Tibial nerve (tissue), 4 donors: ENCODE measurements around the gene SUGCT. TPM values are rescaled to one million over a fixed set of nuclear protein-coding genes. Genes with fewer than 3 reads are reported as not detected.

Experiments
- DNase-seq, 2 donors: peaks; one replicate each; pipeline ENCODE4 v3.0.0-alpha.2; 2019; ENCODE audit warnings: low spot score in 2 of 2
- H3K27ac ChIP-seq, 4 donors: fragments of 200-600 bp; sonication (generic) in 3 of 4; one replicate each; pipeline ENCODE4 v1.5.1; 2017 to 2019; ENCODE audit warnings: mild to moderate bottlenecking in 1 of 4
- H3K27me3 ChIP-seq, 2 donors: fragments of 200-600 bp; sonication (generic) in 1 of 2; one replicate each; pipeline versions ENCODE4 v1.5.1 to v1.6.0; 2017 to 2019
- H3K36me3 ChIP-seq, 3 donors: fragments of 200-600 bp; sonication (generic); one replicate each; pipeline ENCODE4 v1.5.1; 2018 to 2019
- H3K4me1 ChIP-seq, 4 donors: fragments of 200-600 bp; sonication (generic) in 3 of 4; one replicate each; pipeline ENCODE4 v1.5.1; 2017 to 2019
- H3K4me3 ChIP-seq, 4 donors: fragments of 200-600 bp; sonication (generic) in 3 of 4; one replicate each; pipeline ENCODE4 v1.5.1; 2017 to 2019; ENCODE audit warnings: mild to moderate bottlenecking in 1 of 4, moderate library complexity in 1 of 4
- H3K9me3 ChIP-seq, 4 donors: fragments of 200-600 bp; sonication (generic) in 3 of 4; one replicate each; pipeline ENCODE4 v1.5.1; 2017 to 2019
- EP300 ChIP-seq, 2 donors: sonication (generic); formaldehyde crosslinking; IDR thresholded peaks; one replicate each; pipeline ENCODE4 v1.6.1; 2017; ENCODE audit warnings: antibody characterized with exemption in 2 of 2, mild to moderate bottlenecking in 1 of 2
- POLR2A ChIP-seq, 2 donors: fragments of 450-650 bp; IDR thresholded peaks; one replicate each; pipeline ENCODE4 v1.6.1; 2017; ENCODE audit warnings: antibody characterized with exemption in 2 of 2, mild to moderate bottlenecking in 2 of 2, moderate library complexity in 2 of 2
- WGBS, 2 donors: methylation state at CpG; one replicate each; pipeline ENCODE4 v1.1.5; 2018; 5-methylcytosine and 5-hydroxymethylcytosine counted together
- total RNA-seq, 4 donors: library from RNA; depleted of rRNA; stranded (reverse); fragments of >200 nt; gene quantifications; one replicate each; pipeline ENCODE4 v1.1.0, GENCODE V29; 2016
- TF ChIP-seq, protein P1 (sequence below), 5 experiments: fragments of 200-600 bp in 3 of 5; fragments of 450-650 bp in 2 of 5; sonication (generic) in 3 of 5; IDR thresholded peaks; one replicate each; pipeline ENCODE4 v1.5.1; 2016 to 2019; ENCODE audit warnings: antibody characterized with exemption in 5 of 5, mild to moderate bottlenecking in 3 of 5, moderate library complexity in 2 of 5

SUGCT gene
- total RNA-seq, 4 donors from 2014 or later: 2.7 to 20.8 (median 6.2) TPM

DNA sequence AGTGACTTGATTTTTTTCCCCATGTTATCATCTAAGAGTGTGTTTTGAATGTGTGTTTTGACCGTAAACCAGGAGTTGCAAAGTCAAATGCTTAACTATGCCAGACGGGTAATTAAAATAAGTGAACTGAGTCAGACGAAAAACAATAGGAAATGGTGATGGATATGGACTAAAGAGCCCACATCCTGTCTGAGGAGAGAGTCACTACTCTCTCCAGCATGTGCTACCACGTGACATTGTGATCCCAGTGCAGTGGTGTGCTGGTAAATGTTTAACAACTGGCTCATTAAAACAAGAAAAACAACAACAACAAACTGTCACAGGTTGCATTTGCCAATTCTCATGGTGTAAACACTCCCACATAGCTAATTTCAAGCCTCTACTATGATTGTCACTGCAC lies 164.3 kb downstream of the SUGCT start:
- no peak for TF ChIP-seq EP300 (IDR thresholded peaks at IDR 0.05)
- TF ChIP-seq POLR2A (IDR thresholded peaks at IDR 0.05): no peak
- TF ChIP-seq, protein P1, sequence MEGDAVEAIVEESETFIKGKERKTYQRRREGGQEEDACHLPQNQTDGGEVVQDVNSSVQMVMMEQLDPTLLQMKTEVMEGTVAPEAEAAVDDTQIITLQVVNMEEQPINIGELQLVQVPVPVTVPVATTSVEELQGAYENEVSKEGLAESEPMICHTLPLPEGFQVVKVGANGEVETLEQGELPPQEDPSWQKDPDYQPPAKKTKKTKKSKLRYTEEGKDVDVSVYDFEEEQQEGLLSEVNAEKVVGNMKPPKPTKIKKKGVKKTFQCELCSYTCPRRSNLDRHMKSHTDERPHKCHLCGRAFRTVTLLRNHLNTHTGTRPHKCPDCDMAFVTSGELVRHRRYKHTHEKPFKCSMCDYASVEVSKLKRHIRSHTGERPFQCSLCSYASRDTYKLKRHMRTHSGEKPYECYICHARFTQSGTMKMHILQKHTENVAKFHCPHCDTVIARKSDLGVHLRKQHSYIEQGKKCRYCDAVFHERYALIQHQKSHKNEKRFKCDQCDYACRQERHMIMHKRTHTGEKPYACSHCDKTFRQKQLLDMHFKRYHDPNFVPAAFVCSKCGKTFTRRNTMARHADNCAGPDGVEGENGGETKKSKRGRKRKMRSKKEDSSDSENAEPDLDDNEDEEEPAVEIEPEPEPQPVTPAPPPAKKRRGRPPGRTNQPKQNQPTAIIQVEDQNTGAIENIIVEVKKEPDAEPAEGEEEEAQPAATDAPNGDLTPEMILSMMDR (IDR thresholded peaks at IDR 0.05): no peak
- WGBS, 2 donors: 65 to 70% methylated on average over 4 of the region's 4 CpGs
- Histone ChIP-seq H3K27ac (no peak overlapping the region), H3K4me1 (no peaks in the 10 kb centered on the region), H3K4me3 (no peak overlapping the region), H3K9me3 (no peaks in the 10 kb centered on the region), H3K36me3 (peaks cover 0 to 3% (median 0%) of the 10 kb centered on the region in 3 donors), H3K27me3 (no peaks in the 10 kb centered on the region)
- DNase-seq: no peak

DNA sequence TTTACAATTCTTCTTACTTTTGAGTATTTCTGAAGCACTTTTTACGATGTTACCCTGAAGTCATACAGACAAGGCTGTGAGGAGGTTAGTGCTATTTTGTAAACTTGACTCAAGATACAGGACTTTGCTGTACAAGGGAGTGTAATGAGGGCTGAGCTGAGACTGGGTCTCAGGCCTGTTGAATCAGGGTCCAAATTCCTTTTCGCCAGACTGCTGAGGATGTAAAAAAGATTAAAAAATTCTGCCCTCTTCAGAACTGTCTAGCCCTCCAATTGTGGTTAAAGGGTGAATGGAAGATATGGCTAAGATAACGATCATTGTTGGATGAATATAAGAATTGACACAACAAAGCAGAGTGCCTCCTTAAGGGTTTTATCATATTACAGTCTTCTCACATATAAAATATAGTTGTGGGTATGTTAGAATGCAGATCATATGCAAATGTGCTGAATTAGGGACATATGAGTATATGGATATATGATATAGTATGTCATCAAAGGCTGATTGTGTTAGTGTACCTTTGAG lies 165.4 kb downstream of the SUGCT start:
- no peaks in the 10 kb centered on the region for H3K27me3 ChIP-seq
- TF ChIP-seq, protein P1 (IDR thresholded peaks at IDR 0.05): no peak
- TF ChIP-seq EP300 (IDR thresholded peaks at IDR 0.05) (no peak), POLR2A (IDR thresholded peaks at IDR 0.05) (no peak)
- H3K27ac ChIP-seq: no peak overlapping the region
- H3K4me3 ChIP-seq: no peak overlapping the region
- H3K9me3 ChIP-seq: no peaks in the 10 kb centered on the region
- H3K36me3 ChIP-seq: peaks cover 0 to 3% (median 0%) of the 10 kb centered on the region in 3 donors
- 85 to 90% methylated on average over 3 of the region's 3 CpGs for WGBS, 2 donors
- H3K4me1 ChIP-seq: no peaks in the 10 kb centered on the region
- no peak for DNase-seq

DNA sequence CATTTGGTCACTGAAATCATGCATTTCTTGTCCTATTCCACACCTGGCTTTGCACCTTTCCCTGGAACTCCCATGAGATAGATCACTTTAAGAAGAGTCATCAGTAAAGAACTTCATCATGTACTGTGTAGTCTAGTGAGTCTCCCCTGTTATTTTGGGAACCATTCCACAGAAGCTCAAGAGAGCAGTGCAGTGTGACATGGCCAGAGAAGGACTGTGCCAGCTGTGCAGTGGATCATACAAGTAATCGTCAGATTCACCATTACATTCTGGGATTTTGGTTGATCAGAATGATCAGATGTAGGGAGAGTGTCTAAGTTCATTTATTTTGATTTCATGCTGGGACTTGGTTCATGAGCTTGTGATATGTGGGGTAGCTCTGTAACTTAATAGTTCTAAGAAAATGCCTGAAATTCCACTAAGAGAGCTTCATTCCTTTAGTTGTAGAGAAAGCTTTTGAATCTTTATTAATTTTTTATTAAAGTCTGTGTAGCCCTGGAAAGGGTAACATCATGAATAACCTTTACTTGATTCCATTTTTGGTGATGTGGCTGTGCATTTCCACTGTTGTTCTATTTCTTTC lies 166.8 kb downstream of the SUGCT start:
- Histone ChIP-seq H3K4me3 (no peak overlapping the region), H3K4me1 (no peaks in the 10 kb centered on the region), H3K27me3 (no peaks in the 10 kb centered on the region), H3K27ac (no peak overlapping the region), H3K9me3 (no peaks in the 10 kb centered on the region), H3K36me3 (peaks cover 0 to 3% (median 0%) of the 10 kb centered on the region in 3 donors)
- 60 to 88% methylated on average over 1 of the region's 1 CpG for WGBS, 2 donors
- no peak for DNase-seq
- TF ChIP-seq EP300 (IDR thresholded peaks at IDR 0.05) (no peak), POLR2A (IDR thresholded peaks at IDR 0.05) (no peak)
- TF ChIP-seq, protein P1 (IDR thresholded peaks at IDR 0.05): no peak

- H3K4me1 ChIP-seq: no peaks in the 10 kb centered on the region
- no peak for DNase-seq
- TF ChIP-seq, protein P1 (IDR thresholded peaks at IDR 0.05): no peak
- no peak for TF ChIP-seq POLR2A (IDR thresholded peaks at IDR 0.05)
- no peak for TF ChIP-seq EP300 (IDR thresholded peaks at IDR 0.05)
- no peak overlapping the region for H3K27ac ChIP-seq
- H3K27me3 ChIP-seq: no peaks in the 10 kb centered on the region
- H3K9me3 ChIP-seq: no peaks in the 10 kb centered on the region
- 82 to 89% methylated on average over 2 of the region's 2 CpGs for WGBS, 2 donors
- peaks cover 0 to 3% (median 0%) of the 10 kb centered on the region in 3 donors for H3K36me3 ChIP-seq
- H3K4me3 ChIP-seq: no peak overlapping the region
Measured at GRCh38 chr7:40303996-40304395, 169.2 kb downstream of the SUGCT start.

DNA sequence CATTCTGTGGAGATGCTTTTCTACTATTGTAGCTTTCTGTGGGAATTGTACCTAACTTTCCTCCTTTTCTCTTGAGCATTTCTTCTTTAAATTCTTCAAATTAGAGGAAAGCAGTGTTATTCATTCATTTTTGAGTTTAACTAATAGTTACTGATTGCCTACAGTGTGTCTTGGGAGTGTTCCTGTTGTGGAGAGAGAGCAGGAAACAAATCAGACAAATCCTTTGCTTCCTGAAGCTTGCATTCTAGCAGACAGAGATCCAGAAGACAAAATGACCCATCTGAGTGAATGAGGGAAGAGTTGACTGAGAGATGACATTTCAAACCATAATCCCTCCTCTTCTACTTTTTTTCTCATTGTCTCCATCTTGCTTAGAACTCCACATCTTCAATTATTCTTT lies 170.4 kb downstream of the SUGCT start:
- no peaks in the 10 kb centered on the region for H3K9me3 ChIP-seq
- H3K4me3 ChIP-seq: no peak overlapping the region
- no peak for TF ChIP-seq EP300 (IDR thresholded peaks at IDR 0.05)
- TF ChIP-seq POLR2A (IDR thresholded peaks at IDR 0.05): no peak
- TF ChIP-seq, protein P1 (IDR thresholded peaks at IDR 0.05): no peak
- DNase-seq: no peak
- no peak overlapping the region for H3K27ac ChIP-seq
- no peaks in the 10 kb centered on the region for H3K4me1 ChIP-seq
- H3K27me3 ChIP-seq: no peaks in the 10 kb centered on the region
- H3K36me3 ChIP-seq: peaks cover 0 to 3% (median 0%) of the 10 kb centered on the region in 3 donors
